GM12878 (cell line): Measurements from ENCODE around the gene PRM3. TPM values are rescaled to one million over a fixed set of nuclear protein-coding genes. Genes with fewer than 3 reads are reported as not detected.

Experiments used
- ATAC-seq: fragments of 200-7000 bp; cut with Tn5 transposase; 3 replicates; pipeline ENCODE4 v1.9.1; 2020; ENCODE audit warnings: mild to moderate bottlenecking, moderate library complexity
- BruUV-seq: library from RNA; stranded (reverse); fragments of 400-500 nt; replicated peaks from 2 replicates; lab custom pipeline; 2021; lab: Mats Ljungman, UMichigan
- CTCF ChIA-PET: fragments of 300-600 bp; sonication (Branson Sonifier 250); formaldehyde crosslinking; extraction: SDS; loops from one replicate; lab custom pipeline; 2021; ENCODE audit warnings: inconsistent platforms; lab: Yijun Ruan, JAX
- POLR2A ChIA-PET: fragments of 350-600 bp; formaldehyde crosslinking; extraction: SDS; loops from one replicate; lab custom pipeline; 2021; ENCODE audit warnings: inconsistent platforms; lab: Charles Lee
- RAD21 ChIA-PET: fragments of 300-600 bp; sonication (Branson Sonifier 250); formaldehyde crosslinking; loops from one replicate; lab custom pipeline; 2023; ENCODE audit warnings: antibody characterized with exemption; ENCODE audit not compliant: unreplicated experiment; lab: Charles Lee
- SMC1A ChIA-PET: fragments of 300-600 bp; sonication (Branson Sonifier 250); formaldehyde crosslinking; loops from one replicate; lab custom pipeline; 2023; ENCODE audit not compliant: unreplicated experiment, uncharacterized antibody; lab: Charles Lee
- DNase-seq: peaks from one replicate; pipeline ENCODE4 v3.0.0-alpha.2; 2011; ENCODE audit warnings: low read depth, low spot score
- FAIRE-seq: peaks from 3 replicates; lab custom pipeline; 2011; peaks lifted over from hg19 to GRCh38; lab: Jason Lieb, UNC
- H2AFZ ChIP-seq: 2 replicates; pipeline ENCODE4 v1.6.0; 2011; ENCODE audit warnings: low read depth, low read length, control low read depth; ENCODE audit not compliant: control insufficient read depth
- H3K27ac ChIP-seq: 2 replicates; pipeline ENCODE4 v1.5.1; 2011; ENCODE audit warnings: control low read depth; ENCODE audit not compliant: control insufficient read depth, insufficient read depth
- H3K27me3 ChIP-seq, 2 experiments: replicated peaks in 1 of 2; 2 replicates each; pipeline versions ENCODE4 v1.6.0 to v1.6.1; 2011; ENCODE audit warnings: low read length in 1 of 2; ENCODE audit not compliant: control insufficient read depth in 2 of 2, insufficient read depth in 2 of 2
- H3K36me3 ChIP-seq, 2 experiments: 2 replicates each; pipeline ENCODE4 v1.5.1; 2011; ENCODE audit warnings: low read length in 1 of 2; ENCODE audit not compliant: control insufficient read depth in 2 of 2, insufficient read depth in 2 of 2
- H3K4me1 ChIP-seq: 2 replicates; pipeline ENCODE4 v1.6.1; 2011; ENCODE audit warnings: mild to moderate bottlenecking, low read length, moderate library complexity, mixed read lengths; ENCODE audit not compliant: control insufficient read depth, insufficient read depth
- H3K4me2 ChIP-seq: 2 replicates; pipeline ENCODE4 v1.6.0; 2011; ENCODE audit warnings: control low read depth; ENCODE audit not compliant: control insufficient read depth, insufficient read depth
- H3K4me3 ChIP-seq: fragments of 200-600 bp; sonication (generic); 2 replicates; pipeline ENCODE4 v1.5.1; 2016
- H3K79me2 ChIP-seq: 2 replicates; pipeline ENCODE4 v1.6.0; 2011; ENCODE audit warnings: low read length; ENCODE audit not compliant: control insufficient read depth, insufficient read depth
- H3K9ac ChIP-seq: 2 replicates; pipeline ENCODE4 v1.8.0; 2011; ENCODE audit warnings: low read length, control low read depth, mixed read lengths; ENCODE audit not compliant: control insufficient read depth, insufficient read depth
- H3K9me3 ChIP-seq: replicated peaks from 3 replicates; pipeline ENCODE4 v1.5.1; 2011; ENCODE audit warnings: mild to moderate bottlenecking, low read length; ENCODE audit not compliant: control insufficient read depth, insufficient read depth
- H4K20me1 ChIP-seq: 2 replicates; pipeline ENCODE4 v1.6.0; 2011; ENCODE audit not compliant: control insufficient read depth, insufficient read depth
- CBX5 ChIP-seq: sonication (generic); IDR thresholded peaks from 2 replicates; pipeline ENCODE4 v1.6.1; 2016; ENCODE audit warnings: low read depth, moderate library complexity, mild to moderate bottlenecking, inconsistent platforms
- EZH2 ChIP-seq: IDR thresholded peaks from 2 replicates; pipeline ENCODE4 v1.6.1; 2012; ENCODE audit warnings: low read depth, mild to moderate bottlenecking, control low read depth, inconsistent platforms, low read length, borderline replicate concordance; ENCODE audit not compliant: control insufficient read depth
- JUNB ChIP-seq: IDR thresholded peaks from 2 replicates; pipeline ENCODE4 v1.6.1; 2016; ENCODE audit warnings: antibody characterized with exemption, mild to moderate bottlenecking
- MEF2A ChIP-seq: IDR thresholded peaks from 2 replicates; pipeline ENCODE4 v1.6.1; 2011; ENCODE audit warnings: low read depth, mild to moderate bottlenecking, low read length, moderate library complexity; ENCODE audit not compliant: insufficient read depth
- NFIC ChIP-seq: IDR thresholded peaks from 2 replicates; pipeline ENCODE4 v1.6.1; 2012; ENCODE audit warnings: low read depth, mild to moderate bottlenecking, inconsistent platforms, low read length, moderate library complexity
- PAX5 ChIP-seq: IDR thresholded peaks from 2 replicates; pipeline ENCODE4 v1.6.1; 2011; ENCODE audit warnings: low read depth, low read length, borderline replicate concordance
- POU2F2 ChIP-seq: IDR thresholded peaks from 3 replicates; pipeline ENCODE4 v1.6.1; 2011; ENCODE audit warnings: low read depth, mild to moderate bottlenecking, low read length, borderline replicate concordance
- RELA ChIP-seq: fragments of 450-650 bp; IDR thresholded peaks from 2 replicates; pipeline ENCODE4 v1.8.0; 2014; ENCODE audit warnings: borderline replicate concordance; ENCODE audit not compliant: partially characterized antibody
- RUNX3 ChIP-seq: IDR thresholded peaks from 2 replicates; pipeline ENCODE4 v1.6.1; 2012; ENCODE audit warnings: low read length, inconsistent platforms
- SMAD1 ChIP-seq: fragments of 450-650 bp; IDR thresholded peaks from 2 replicates; pipeline ENCODE4 v1.6.1; 2018; ENCODE audit warnings: mild to moderate bottlenecking, low read depth; ENCODE audit not compliant: partially characterized antibody
- SMARCA5 ChIP-seq: fragments of 450-650 bp; IDR thresholded peaks from 2 replicates; pipeline ENCODE4 v1.6.1; 2017; ENCODE audit warnings: mild to moderate bottlenecking
- SRF ChIP-seq, 2 experiments: IDR thresholded peaks; 2 replicates each; pipeline ENCODE4 v1.6.1; 2011; ENCODE audit warnings: low read depth in 2 of 2, low read length in 2 of 2, mild to moderate bottlenecking in 1 of 2, moderate library complexity in 1 of 2
- TBL1XR1 ChIP-seq: IDR thresholded peaks from 2 replicates; pipeline ENCODE4 v1.6.1; 2012; ENCODE audit warnings: low read depth, low read length, improper control_type of control experiment
- TCF12 ChIP-seq: IDR thresholded peaks from 2 replicates; pipeline ENCODE4 v1.6.1; 2011; ENCODE audit warnings: low read depth, mild to moderate bottlenecking, low read length
- TCF7 ChIP-seq: IDR thresholded peaks from 2 replicates; pipeline ENCODE4 v1.6.1; 2014; ENCODE audit warnings: antibody characterized with exemption, borderline replicate concordance
- ZBED1 ChIP-seq: IDR thresholded peaks from 2 replicates; pipeline ENCODE4 v1.6.1; 2016; ENCODE audit warnings: borderline replicate concordance
- WGBS: methylation state at CpG from one replicate; pipeline ENCODE4 v1.1.6; 2016; ENCODE audit warnings: low lambda C conversion rate; ENCODE audit not compliant: insufficient replicate concordance, insufficient coverage; ENCODE audit errors: missing lambda C conversion rate; 5-methylcytosine and 5-hydroxymethylcytosine counted together
- in situ Hi-C: fragments of 300-500 bp; cut with MboI; formaldehyde crosslinking; loops from 9 replicates; pipeline ENCODE4 v1.14.3; 2018; ENCODE audit warnings: mixed read lengths
- intact Hi-C: fragments of 100-400 bp; cut with micrococcal nuclease; formaldehyde crosslinking; loops from one replicate; pipeline ENCODE4 v1.14.2; 2022; ENCODE audit not compliant: unreplicated experiment
- polyA plus RNA-seq, 11 experiments: library from polyadenylated mRNA; depleted of rRNA in 4 of 11; unstranded in 6 of 11; stranded (reverse) in 5 of 11; fragments of >200 nt; fragmentation: Nextera tagmentation in 4 of 11; fragmentation: Illumina TruSeq in 1 of 11; extraction: Ambion mirVana in 4 of 11; extraction: Trizol in 1 of 11; gene quantifications; 1 replicate in 1 of 11; 2 replicates in 10 of 11; pipeline versions ENCODE4 v1.2.1 to v1.2.3, GENCODE V29; 2011 to 2016; ENCODE audit warnings: inconsistent platforms in 2 of 11, missing spikeins in 2 of 11, low read depth in 1 of 11
- total RNA-seq, 4 experiments: library from RNA; depleted of rRNA in 3 of 4; stranded (reverse); fragments of >200 nt in 3 of 4; fragmentation: Illumina TruSeq in 1 of 4; extraction: Trizol in 1 of 4; gene quantifications; 2 replicates each; pipeline versions ENCODE4 v1.2.1 to v1.2.3, GENCODE V29; 2013 to 2021
- TF ChIP-seq, protein P1 (sequence below): fragments of 450-650 bp; IDR thresholded peaks from 2 replicates; pipeline ENCODE4 v1.6.1; 2016; ENCODE audit warnings: mild to moderate bottlenecking, moderate library complexity, borderline replicate concordance
- TF ChIP-seq, protein P2 (sequence below): IDR thresholded peaks from 2 replicates; pipeline ENCODE4 v1.6.1; 2012; ENCODE audit warnings: low read depth, low read length, improper control_type of control experiment

PRM3 gene
- total and polyA plus RNA-seq, 10 of the 15 experiments (the other 5 are each of a cell fraction or from before 2014, with no cell fraction given), result not detected

DNA sequence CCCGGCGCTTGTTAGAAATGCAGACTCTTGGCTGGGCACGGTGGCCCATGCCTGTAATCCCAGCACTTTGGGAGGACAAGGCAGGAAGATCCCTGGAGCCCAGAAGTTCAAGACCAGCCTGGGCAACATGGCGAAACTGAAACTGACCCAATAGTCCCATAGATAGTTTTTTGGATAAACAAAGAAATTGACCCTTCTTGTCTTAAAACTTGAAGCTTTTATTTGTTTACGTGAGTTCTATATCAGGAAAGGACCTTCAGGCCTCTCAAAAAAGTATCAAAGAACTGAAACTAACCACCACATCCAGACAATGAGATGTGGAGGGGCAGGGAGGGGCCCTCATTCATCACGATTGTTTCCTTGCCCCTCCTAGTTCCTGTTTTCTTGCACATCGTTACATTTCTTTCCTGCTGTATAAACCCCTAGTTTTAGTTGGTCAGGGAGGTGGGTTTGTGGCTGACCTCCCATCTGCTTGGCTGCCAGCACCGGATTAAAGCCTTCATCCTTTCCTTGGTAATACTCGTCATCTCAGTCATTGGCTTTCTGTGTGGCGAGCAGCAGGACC is 37.6 kb upstream of the PRM3 start:
- peaks cover 2% of the 10 kb centered on the region; the same call in 2 of the 3 replicates for H3K9me3 ChIP-seq
- H3K4me3 ChIP-seq, result peak overlapping the region; percentile 27; the same call in 1 of the 2 replicates
- ATAC-seq (peak; percentile 62), FAIRE-seq (peak; percentile 74), DNase-seq (peak; percentile 92)
- intact Hi-C loops (loop anchor here (1.0 to 5.0 kb wide), 7 partner anchors 12 to 346 kb away; partner anchors contain the start of genes RMI2 and SOCS1), in situ Hi-C loops (no loop called here)
- H3K27ac ChIP-seq, result peak overlapping the region; percentile 90
- ChIA-PET CTCF (interaction anchor here (0.9 to 6.9 kb wide), 10 partner anchors 13 to 347 kb away, joined by 3 to 70 read pairs (median 8); partner anchors contain the start of gene SOCS1), POLR2A (interaction anchor here (0.6 to 5.4 kb wide), 16 partner anchors 10 to 84 kb away, joined by 3 to 85 read pairs (median 6); partner anchors contain the start of gene SOCS1), SMC1A (interaction anchor here (0.6 to 7.4 kb wide), 20 partner anchors 12 to 346 kb away, joined by 3 to 194 read pairs (median 4); partner anchors contain the start of gene SOCS1), RAD21 (interaction anchor here (0.6 to 8.5 kb wide), 17 partner anchors 10 to 362 kb away, joined by 3 to 206 read pairs (median 4); partner anchors contain the start of gene SOCS1)
- H2AFZ ChIP-seq, result no peak overlapping the region
- peak overlapping the region; percentile 46 for H3K4me2 ChIP-seq
- H3K27me3 ChIP-seq, result no peaks in the 10 kb centered on the region; a peak in 1 of 4 replicates
- WGBS, result 15% methylated on average over 10 of the region's 10 CpGs
- no peaks in the 10 kb centered on the region for H4K20me1 ChIP-seq
- peaks cover 68% of the 10 kb centered on the region for H3K4me1 ChIP-seq
- no peaks in the 10 kb centered on the region for H3K79me2 ChIP-seq
- peak overlapping the region; percentile 42 for H3K9ac ChIP-seq
- no TSS peak for BruUV-seq
- H3K36me3 ChIP-seq, result no peaks in the 10 kb centered on the region
- peak; percentile 43; the same call in 1 of the 2 replicates for TF ChIP-seq JUNB
- no peak for TF ChIP-seq CBX5
- no peak for TF ChIP-seq SMAD1
- TF ChIP-seq ZBED1, result peak; percentile 79
- TF ChIP-seq SMARCA5, result no peak
- TF ChIP-seq RUNX3, result peak; percentile 96
- TF ChIP-seq, protein P1, sequence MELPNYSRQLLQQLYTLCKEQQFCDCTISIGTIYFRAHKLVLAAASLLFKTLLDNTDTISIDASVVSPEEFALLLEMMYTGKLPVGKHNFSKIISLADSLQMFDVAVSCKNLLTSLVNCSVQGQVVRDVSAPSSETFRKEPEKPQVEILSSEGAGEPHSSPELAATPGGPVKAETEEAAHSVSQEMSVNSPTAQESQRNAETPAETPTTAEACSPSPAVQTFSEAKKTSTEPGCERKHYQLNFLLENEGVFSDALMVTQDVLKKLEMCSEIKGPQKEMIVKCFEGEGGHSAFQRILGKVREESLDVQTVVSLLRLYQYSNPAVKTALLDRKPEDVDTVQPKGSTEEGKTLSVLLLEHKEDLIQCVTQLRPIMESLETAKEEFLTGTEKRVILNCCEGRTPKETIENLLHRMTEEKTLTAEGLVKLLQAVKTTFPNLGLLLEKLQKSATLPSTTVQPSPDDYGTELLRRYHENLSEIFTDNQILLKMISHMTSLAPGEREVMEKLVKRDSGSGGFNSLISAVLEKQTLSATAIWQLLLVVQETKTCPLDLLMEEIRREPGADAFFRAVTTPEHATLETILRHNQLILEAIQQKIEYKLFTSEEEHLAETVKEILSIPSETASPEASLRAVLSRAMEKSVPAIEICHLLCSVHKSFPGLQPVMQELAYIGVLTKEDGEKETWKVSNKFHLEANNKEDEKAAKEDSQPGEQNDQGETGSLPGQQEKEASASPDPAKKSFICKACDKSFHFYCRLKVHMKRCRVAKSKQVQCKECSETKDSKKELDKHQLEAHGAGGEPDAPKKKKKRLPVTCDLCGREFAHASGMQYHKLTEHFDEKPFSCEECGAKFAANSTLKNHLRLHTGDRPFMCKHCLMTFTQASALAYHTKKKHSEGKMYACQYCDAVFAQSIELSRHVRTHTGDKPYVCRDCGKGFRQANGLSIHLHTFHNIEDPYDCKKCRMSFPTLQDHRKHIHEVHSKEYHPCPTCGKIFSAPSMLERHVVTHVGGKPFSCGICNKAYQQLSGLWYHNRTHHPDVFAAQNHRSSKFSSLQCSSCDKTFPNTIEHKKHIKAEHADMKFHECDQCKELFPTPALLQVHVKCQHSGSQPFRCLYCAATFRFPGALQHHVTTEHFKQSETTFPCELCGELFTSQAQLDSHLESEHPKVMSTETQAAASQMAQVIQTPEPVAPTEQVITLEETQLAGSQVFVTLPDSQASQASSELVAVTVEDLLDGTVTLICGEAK, result no peak
- TF ChIP-seq RELA, result no peak
- TF ChIP-seq, protein P2, sequence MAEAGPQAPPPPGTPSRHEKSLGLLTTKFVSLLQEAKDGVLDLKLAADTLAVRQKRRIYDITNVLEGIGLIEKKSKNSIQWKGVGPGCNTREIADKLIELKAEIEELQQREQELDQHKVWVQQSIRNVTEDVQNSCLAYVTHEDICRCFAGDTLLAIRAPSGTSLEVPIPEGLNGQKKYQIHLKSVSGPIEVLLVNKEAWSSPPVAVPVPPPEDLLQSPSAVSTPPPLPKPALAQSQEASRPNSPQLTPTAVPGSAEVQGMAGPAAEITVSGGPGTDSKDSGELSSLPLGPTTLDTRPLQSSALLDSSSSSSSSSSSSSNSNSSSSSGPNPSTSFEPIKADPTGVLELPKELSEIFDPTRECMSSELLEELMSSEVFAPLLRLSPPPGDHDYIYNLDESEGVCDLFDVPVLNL, result no peak
- peak; percentile 92 for TF ChIP-seq PAX5
- peak; percentile 76; the same call in 2 of the 3 replicates for TF ChIP-seq POU2F2
- peak; percentile 62; the same call in 1 of the 2 replicates for TF ChIP-seq TCF7
- TF ChIP-seq TBL1XR1, result peak; percentile 84
- TF ChIP-seq TCF12, result peak; percentile 31; the same call in 1 of the 2 replicates
- TF ChIP-seq EZH2, result no peak
- TF ChIP-seq MEF2A, result peak; percentile 94
- TF ChIP-seq SRF (IDR thresholded peaks at IDR 0.05; ENCODE audit: low read depth in 2 of 2, low read length in 2 of 2), result no peak
- peak; percentile 82 for TF ChIP-seq NFIC
